CD14-positive monocyte (primary cell): Measurements from ENCODE around the gene GPHA2. TPM values are rescaled to one million over a fixed set of nuclear protein-coding genes. Genes with fewer than 3 reads are reported as not detected.

ENCODE experiments used
- DNase-seq, 3 donors: peaks; one replicate each; pipeline ENCODE4 v3.0.0-alpha.2; 2011 to 2022
- H2AFZ ChIP-seq: 2 replicates; pipeline ENCODE4 v1.6.0; 2012; ENCODE audit warnings: mild to moderate bottlenecking, low read depth, low read length, inconsistent platforms; ENCODE audit not compliant: insufficient read depth, poor library complexity, severe bottlenecking
- H3K27ac ChIP-seq, 2 donors: 1 replicate in 1 of 2; 2 replicates in 1 of 2; pipeline ENCODE4 v1.5.1; 2012 to 2013; ENCODE audit warnings: low read length in 2 of 2, control low read depth in 1 of 2, inconsistent platforms in 1 of 2, low read depth in 1 of 2, mild to moderate bottlenecking in 1 of 2
- H3K27me3 ChIP-seq, 2 donors: one replicate each; pipeline versions ENCODE4 v1.6.0 to v1.6.1; 2011 to 2013; ENCODE audit warnings: low read length in 2 of 2; ENCODE audit not compliant: control insufficient read depth in 2 of 2, insufficient read depth in 2 of 2
- H3K36me3 ChIP-seq, 2 donors: replicated peaks in 1 of 2; 1 replicate in 1 of 2; 2 replicates in 1 of 2; pipeline versions ENCODE4 v1.5.1 to v1.6.1; 2012 to 2013; ENCODE audit warnings: low read length in 2 of 2, control low read depth in 1 of 2, inconsistent platforms in 1 of 2, mild to moderate bottlenecking in 1 of 2; ENCODE audit not compliant: insufficient read depth in 2 of 2, control insufficient read depth in 1 of 2
- H3K4me1 ChIP-seq, 2 donors: 1 replicate in 1 of 2; 2 replicates in 1 of 2; pipeline versions ENCODE4 v1.5.1 to v1.6.1; 2012 to 2013; ENCODE audit warnings: low read length in 2 of 2, control low read depth in 1 of 2, inconsistent platforms in 1 of 2, mild to moderate bottlenecking in 1 of 2, moderate library complexity in 1 of 2; ENCODE audit not compliant: insufficient read depth in 2 of 2, control insufficient read depth in 1 of 2
- H3K4me2 ChIP-seq: replicated peaks from 2 replicates; pipeline ENCODE3; 2012; ENCODE audit warnings: low read length, moderate library complexity, mild to moderate bottlenecking; ENCODE audit not compliant: poor library complexity, severe bottlenecking; ENCODE audit errors: extremely low read depth
- H3K4me3 ChIP-seq, 3 experiments: fragments of 200-600 bp in 1 of 3; sonication (generic) in 1 of 3; replicated peaks in 1 of 3; 1 replicate in 2 of 3; 2 replicates in 1 of 3; pipeline ENCODE4 v1.5.1; 2011 to 2013; ENCODE audit warnings: low read length in 3 of 3, mild to moderate bottlenecking in 3 of 3, control low read depth in 2 of 3, low read depth in 2 of 3, inconsistent platforms in 1 of 3, moderate library complexity in 1 of 3
- H3K79me2 ChIP-seq: 2 replicates; pipeline ENCODE4 v1.6.0; 2012; ENCODE audit warnings: mild to moderate bottlenecking, control low read depth, inconsistent platforms, low read length, moderate library complexity; ENCODE audit not compliant: insufficient read depth
- H3K9ac ChIP-seq: 2 replicates; pipeline ENCODE4 v1.6.0; 2017; ENCODE audit warnings: low read length, mild to moderate bottlenecking; ENCODE audit not compliant: insufficient read depth, poor library complexity, severe bottlenecking
- H3K9me3 ChIP-seq, 2 donors: replicated peaks in 1 of 2; 1 replicate in 1 of 2; 2 replicates in 1 of 2; pipeline versions ENCODE4 v1.5.1 to v1.6.1; 2012 to 2013; ENCODE audit warnings: low read length in 2 of 2, control low read depth in 1 of 2; ENCODE audit not compliant: control insufficient read depth in 1 of 2, insufficient read depth in 1 of 2
- H4K20me1 ChIP-seq: 2 replicates; pipeline ENCODE4 v1.6.0; 2012; ENCODE audit warnings: mild to moderate bottlenecking, low read length, control low read depth, moderate library complexity; ENCODE audit not compliant: insufficient read depth
- H3K27ac Mint-ChIP-seq, 7 donors: one replicate each; pipeline ENCODE4 v1.8.0; 2020; ENCODE audit warnings: mild to moderate bottlenecking in 7 of 7, mixed read lengths in 7 of 7, moderate library complexity in 6 of 7, inconsistent platforms in 2 of 7
- H3K27me3 Mint-ChIP-seq, 3 donors: one replicate each; pipeline ENCODE4 v1.8.0; 2021 to 2022; ENCODE audit warnings: low read depth in 3 of 3, mild to moderate bottlenecking in 3 of 3, mixed read lengths in 3 of 3, moderate library complexity in 3 of 3, inconsistent platforms in 1 of 3
- H3K36me3 Mint-ChIP-seq, 2 donors: one replicate each; pipeline ENCODE4 v1.8.0; 2020; ENCODE audit warnings: mixed read lengths in 2 of 2, inconsistent platforms in 1 of 2, mild to moderate bottlenecking in 1 of 2
- H3K4me1 Mint-ChIP-seq: one replicate; pipeline ENCODE4 v1.8.0; 2020; ENCODE audit warnings: mild to moderate bottlenecking, mixed read lengths
- H3K4me3 Mint-ChIP-seq, 2 donors: one replicate each; pipeline ENCODE4 v1.8.0; 2020; ENCODE audit warnings: mild to moderate bottlenecking in 2 of 2, mixed read lengths in 2 of 2, moderate library complexity in 1 of 2
- H3K9me3 Mint-ChIP-seq, 7 donors: one replicate each; pipeline ENCODE4 v1.8.0; 2020 to 2022; ENCODE audit warnings: mixed read lengths in 7 of 7, mild to moderate bottlenecking in 6 of 7, moderate library complexity in 6 of 7, inconsistent platforms in 2 of 7
- CTCF ChIP-seq: fragments of 200-600 bp; IDR thresholded peaks from one replicate; pipeline ENCODE4 v1.8.0; 2022; ENCODE audit warnings: antibody characterized with exemption, mild to moderate bottlenecking
- WGBS: methylation state at CpG from one replicate; pipeline ENCODE4 v1.1.5; 2013; ENCODE audit warnings: missing lambda C conversion rate; ENCODE audit not compliant: insufficient coverage; 5-methylcytosine and 5-hydroxymethylcytosine counted together
- intact Hi-C, 2 donors: fragments of 100-400 bp; cut with micrococcal nuclease; formaldehyde crosslinking; loops; one replicate each; pipeline versions ENCODE4 v1.15.0 to v1.15.1; 2023
- polyA plus RNA-seq, 3 donors: library from polyadenylated mRNA; depleted of rRNA in 1 of 3; unstranded in 2 of 3; stranded (reverse) in 1 of 3; fragments of 300-500 nt in 2 of 3; fragments of >200 nt in 1 of 3; fragmentation: Illumina TruSeq in 2 of 3; gene quantifications; 1 replicate in 2 of 3; 2 replicates in 1 of 3; pipeline ENCODE4 v1.2.3, GENCODE V29; 2012 to 2021

GPHA2 gene
- polyA plus RNA-seq, 3 donors = not detected

GRCh38 chr11:64911689-64912088 is 24.0 kb downstream of the GPHA2 start:
- Mint-ChIP-seq H3K9me3 (peaks cover 0 to 3% (median 0%) of the 10 kb centered on the region in 7 donors), H3K4me1 (peaks cover 18% of the 10 kb centered on the region), H3K36me3 (peaks cover 63 to 76% of the 10 kb centered on the region in 2 donors), H3K4me3 (peak overlapping the region in 1 of 2 donors; percentile 37), H3K27me3 (peaks cover 0 to 2% (median 0%) of the 10 kb centered on the region in 3 donors), H3K27ac (peak overlapping the region in 2 of 7 donors; percentile 12 to 14)
- Histone ChIP-seq H3K27me3 (no peaks in the 10 kb centered on the region), H3K27ac (no peak overlapping the region), H3K9ac (no peak overlapping the region), H4K20me1 (peaks cover 28% of the 10 kb centered on the region), H3K4me1 (peaks cover 15 to 17% of the 10 kb centered on the region in 2 donors), H2AFZ (no peak overlapping the region), H3K4me3 (no peak overlapping the region), H3K4me2 (no peak overlapping the region), H3K79me2 (peaks cover 15% of the 10 kb centered on the region), H3K36me3 (peaks cover 70 to 80% of the 10 kb centered on the region in 2 donors), H3K9me3 (no peaks in the 10 kb centered on the region)
- no peak for DNase-seq
- no peak for TF ChIP-seq CTCF
- WGBS = 100% methylated on average over 2 of the region's 9 CpGs
- intact Hi-C loops = no loop called here

- no peak overlapping the region for H3K4me3 Mint-ChIP-seq
- intact Hi-C loops = no loop called here
- peaks cover 75 to 86% of the 10 kb centered on the region in 2 donors for H3K36me3 ChIP-seq
These were observed 24.6 kb downstream of the GPHA2 start for GRCh38 chr11:64911142-64911541.

More at GRCh38 chr11:64911142-64911541, 24.6 kb downstream of the GPHA2 start:
- TF ChIP-seq CTCF = no peak
- peaks cover 0 to 2% (median 0%) of the 10 kb centered on the region in 3 donors for H3K27me3 Mint-ChIP-seq
- Histone ChIP-seq H2AFZ (no peak overlapping the region), H3K4me1 (peaks cover 9 to 11% of the 10 kb centered on the region in 2 donors), H3K79me2 (peaks cover 9% of the 10 kb centered on the region), H3K4me3 (no peak overlapping the region), H4K20me1 (peaks cover 25% of the 10 kb centered on the region), H3K4me2 (no peak overlapping the region), H3K9me3 (no peaks in the 10 kb centered on the region), H3K9ac (no peak overlapping the region), H3K27ac (no peak overlapping the region), H3K27me3 (no peaks in the 10 kb centered on the region)
- peak overlapping the region in 3 of 7 donors; percentile 30 to 58 (median 42) for H3K27ac Mint-ChIP-seq
- H3K36me3 Mint-ChIP-seq = peaks cover 66 to 81% of the 10 kb centered on the region in 2 donors
- no peaks in the 10 kb centered on the region for H3K9me3 Mint-ChIP-seq
- WGBS = 91% methylated on average over 7 of the region's 7 CpGs
- H3K4me1 Mint-ChIP-seq = peaks cover 14% of the 10 kb centered on the region
- DNase-seq = no peak
